GM21723 (cell line): ENCODE measurements around the gene C19orf81.
"Not testable (repeated sequence)": the region's sequence is repeated elsewhere in the genome, so short reads cannot be mapped to it uniquely, and the experiment has no call there.

Experiments
- ATAC-seq: cut with Tn5 transposase; IDR thresholded peaks from one replicate; pipeline ENCODE4 v1.9.1; 2021; ENCODE audit warnings: mild to moderate bottlenecking, moderate library complexity; ENCODE audit not compliant: unreplicated experiment

Gene C19orf81

DNA sequence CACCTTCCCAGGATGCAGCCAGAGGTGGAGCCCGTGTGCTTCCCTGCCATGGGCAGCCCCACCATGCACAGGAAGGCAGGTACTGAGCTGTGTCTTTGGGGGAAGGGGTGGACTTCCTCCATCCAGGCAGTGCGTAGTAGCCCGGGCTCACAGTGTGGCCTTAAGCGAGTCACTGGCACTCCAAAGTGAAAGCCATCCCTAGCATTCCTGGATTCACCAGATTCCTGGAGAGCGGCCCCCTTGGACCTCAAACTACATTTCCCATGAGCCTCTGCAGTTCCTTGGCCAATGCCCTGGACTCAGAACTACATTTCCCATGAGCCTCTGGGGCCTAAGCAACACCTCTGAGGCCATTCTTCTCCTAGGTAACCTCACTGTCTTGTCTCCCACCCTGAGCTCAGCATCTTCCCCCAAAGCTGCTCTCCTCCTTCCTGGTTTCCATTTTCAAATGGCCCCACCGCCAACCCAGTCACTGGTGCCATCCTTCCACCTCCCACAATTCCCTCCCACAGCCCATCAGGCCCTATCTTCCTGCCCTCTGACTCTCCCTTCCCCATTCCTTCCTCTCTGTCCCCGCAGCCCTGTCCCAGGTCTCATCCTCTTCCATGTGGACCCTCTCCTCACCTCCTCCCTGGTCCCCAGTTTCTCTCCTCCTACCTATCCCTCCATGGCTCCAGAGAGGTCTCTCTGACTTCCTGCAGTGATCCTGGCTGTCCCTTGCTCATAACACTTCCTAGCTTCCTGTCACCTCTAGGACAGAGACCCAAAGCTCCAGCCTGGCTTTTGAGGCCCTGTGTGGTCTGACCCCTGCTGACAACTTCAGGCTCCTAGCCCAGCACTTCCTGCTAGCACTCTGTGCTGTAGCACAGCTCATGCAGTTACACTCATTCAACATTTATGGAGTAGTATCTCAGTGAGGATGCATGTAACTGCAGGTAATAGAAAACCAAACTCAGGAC, at the start of gene C19orf81:
Gene C19orf81, plus strand, starts transcription at position 13 of the 959 bp plus-strand sequence. Its CDS starts 0 bp downstream, at position 13.
- ATAC-seq: no peak

GRCh38 chr19:50601407-50602088, 47.7 kb upstream of the C19orf81 start:
- no peak for ATAC-seq

- ATAC-seq: no peak
Observed at GRCh38 chr19:50602089-50602422, 47.2 kb upstream of the C19orf81 start.

GRCh38 chr19:50602496-50602895, 46.7 kb upstream of the C19orf81 start:
- ATAC-seq: no peak

GRCh38 chr19:50602935-50603334, 46.3 kb upstream of the C19orf81 start:
- ATAC-seq: no peak

DNA sequence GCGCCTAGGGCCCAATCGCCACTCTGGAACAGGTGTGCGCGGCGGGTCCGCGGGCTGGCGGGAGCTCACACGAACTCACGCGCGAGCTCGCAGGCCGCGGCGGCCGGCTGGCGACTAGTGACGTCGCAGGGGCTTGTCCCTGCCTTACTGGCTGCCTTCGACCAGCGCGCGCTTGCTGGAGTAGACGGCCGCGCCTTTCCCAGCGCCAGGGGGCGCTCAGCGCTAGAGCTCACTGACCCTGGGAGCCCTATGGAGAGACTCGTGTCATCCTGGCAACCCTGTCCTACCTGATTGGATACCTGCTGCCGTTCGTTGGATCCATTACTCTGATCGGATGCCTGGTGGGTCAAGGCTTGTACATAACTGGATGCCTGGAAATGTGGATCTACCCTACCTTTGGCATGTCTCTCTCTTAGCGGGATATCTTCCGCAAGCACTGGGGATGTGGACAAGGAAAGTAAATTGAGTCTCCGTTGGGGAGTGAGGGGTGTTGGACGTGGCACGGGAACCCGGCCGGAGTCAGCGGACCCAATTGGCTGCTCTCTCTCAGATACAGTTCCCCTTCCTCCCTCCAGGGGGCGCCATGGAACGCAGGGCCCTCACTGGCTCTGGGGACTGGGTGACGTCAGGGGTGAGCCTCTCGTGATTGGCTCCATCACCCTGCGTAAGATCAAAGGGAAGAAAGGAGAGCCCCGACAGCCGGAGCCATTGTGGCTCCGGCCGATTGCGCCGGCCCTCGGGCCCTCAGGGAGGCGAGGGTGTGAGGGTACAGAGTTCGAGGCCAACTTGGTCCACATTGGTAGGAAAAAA, 44.8 kb upstream of the C19orf81 start:
- not testable (repeated sequence) for ATAC-seq

DNA sequence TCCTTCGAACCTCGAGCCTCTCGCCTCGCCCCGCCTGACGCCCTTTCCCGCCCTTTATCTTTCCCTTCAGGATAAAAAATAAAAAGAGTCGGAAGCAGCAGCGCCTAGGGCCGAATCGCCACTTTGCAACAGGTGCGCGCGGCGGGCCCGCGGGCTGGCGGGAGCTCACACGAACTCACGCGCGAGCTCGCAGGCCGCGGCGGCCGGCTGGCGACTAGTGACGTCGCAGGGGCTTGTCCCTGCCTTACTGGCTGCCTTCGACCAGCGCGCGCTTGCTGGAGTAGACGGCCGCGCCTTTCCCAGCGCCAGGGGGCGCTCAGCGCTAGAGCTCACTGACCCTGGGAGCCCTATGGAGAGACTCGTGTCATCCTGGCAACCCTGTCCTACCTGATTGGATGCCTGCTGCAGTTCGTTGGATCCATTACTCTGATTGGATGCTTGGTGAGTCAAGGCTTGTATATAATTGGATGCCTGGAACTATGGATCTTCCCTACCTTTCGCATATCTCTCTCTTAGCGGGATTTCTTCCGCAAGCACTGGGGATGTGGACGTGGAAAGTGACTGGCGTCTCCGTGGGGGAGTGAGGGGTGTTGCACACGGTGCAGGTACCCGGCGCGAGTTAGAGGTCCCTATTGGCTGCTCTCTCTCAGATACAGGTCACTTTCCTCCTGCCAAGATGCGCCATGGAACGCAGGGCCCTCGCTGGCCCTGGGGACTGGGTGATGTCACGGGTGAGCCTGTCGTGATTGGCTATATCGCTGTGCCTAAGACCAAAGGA, 43.0 kb upstream of the C19orf81 start:
- not testable (repeated sequence) for ATAC-seq

GRCh38 chr19:50607388-50607787, 41.9 kb upstream of the C19orf81 start:
- ATAC-seq: no peak

DNA sequence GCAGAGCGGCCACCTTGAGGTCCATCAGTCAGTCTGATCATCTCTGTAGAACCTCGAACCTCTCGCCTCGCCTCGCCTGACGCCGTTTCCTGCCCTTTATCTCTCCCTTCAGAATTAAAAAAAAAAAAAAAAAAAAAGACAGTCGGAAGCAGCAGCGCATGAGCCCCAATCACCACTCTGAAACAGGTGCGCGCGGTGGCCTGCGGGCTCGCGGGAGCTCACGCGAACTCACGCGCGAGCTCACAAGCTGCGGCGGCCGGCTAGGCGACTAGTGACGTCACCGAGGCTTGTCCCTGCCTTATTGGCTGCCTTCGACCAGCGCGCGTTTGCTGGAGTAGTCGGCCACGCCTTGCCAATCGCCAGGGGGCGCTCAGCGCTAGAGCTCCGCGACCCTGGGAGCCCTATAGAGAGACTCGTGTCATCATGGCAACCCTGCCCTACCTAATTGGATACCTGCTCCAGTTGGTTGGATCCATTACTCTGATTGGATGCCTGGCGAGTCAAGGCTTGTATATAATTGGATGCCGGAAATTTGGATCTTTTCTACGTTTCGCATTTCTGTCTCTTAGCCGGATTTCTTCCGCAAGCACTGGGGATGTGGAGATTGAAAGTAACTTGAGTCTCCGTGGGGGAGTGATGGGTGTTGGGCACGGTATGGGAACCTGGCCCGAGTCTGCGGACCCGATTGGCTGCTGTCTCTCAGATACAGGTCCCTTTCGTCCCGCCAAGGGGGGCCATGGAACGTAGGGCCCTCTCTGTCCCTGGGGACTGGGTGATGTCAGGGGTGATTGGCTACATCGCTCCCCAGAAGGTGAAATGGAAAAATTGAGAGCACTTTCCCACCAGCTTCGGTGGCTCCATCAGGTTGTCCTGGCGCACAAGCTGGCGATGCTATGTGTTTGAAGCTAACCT, 41.1 kb upstream of the C19orf81 start:
- no peak for ATAC-seq

DNA sequence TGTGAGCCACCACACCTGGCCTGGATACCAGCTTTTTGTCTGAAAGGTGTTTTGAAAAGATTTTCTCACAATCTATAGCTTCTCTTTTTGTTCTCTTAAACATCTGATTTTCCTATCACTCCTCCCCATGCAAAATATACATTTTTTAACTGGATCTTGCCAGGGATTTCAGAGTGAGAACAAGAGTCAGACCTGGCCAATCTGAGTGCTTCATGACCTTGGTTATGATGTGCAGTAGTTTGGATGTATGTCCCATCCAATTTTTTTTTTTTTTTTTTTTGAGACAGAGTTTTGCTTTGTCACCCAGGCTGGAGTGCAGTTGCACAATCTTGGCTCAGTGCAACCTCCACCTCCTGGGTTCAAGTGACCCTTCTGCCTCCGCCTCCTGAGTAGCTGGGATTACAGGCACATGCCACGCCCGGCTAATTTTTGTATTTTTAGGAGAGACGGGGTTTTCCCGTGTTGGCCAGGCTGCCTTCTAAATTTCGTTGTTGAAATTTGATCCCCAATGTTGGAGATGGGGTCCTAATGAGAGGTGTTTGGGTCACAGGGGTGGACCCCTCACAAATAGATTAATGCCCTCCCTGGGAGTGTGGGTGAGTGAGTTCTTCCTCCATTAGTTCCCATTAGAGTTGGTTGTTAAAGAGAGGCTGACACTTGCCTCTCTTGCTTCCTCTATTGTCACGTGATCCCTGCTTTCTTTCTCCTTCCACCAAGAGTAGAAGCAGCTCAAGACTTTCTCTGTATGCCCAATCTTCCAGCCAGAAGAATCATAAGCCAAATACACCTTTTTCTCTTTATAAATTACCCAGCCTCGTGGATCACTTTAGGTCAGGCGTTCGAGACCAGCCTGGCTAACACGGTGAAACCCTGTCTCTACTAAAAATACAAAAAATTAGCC, 36.5 kb upstream of the C19orf81 start:
- ATAC-seq: not testable (repeated sequence)

DNA sequence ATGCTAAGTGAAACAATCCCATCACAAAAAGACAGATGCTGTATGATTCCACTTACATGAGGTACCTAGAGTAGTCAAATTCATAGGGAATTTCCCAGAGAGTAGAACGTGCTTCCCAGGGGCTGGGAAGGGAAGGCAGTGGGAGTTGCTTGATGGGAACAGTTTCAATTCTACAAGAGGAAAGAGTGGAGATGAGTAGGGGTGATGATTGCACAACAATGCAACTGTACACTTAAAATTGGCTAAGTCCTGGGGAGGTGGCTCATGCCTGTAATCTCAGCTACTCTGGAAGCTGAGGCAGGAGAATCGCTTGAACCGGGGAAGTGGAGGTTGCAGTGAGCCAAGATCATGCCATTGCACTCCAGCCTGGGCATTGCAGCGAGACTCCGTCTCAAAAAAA, 30.9 kb upstream of the C19orf81 start:
- ATAC-seq: not testable (repeated sequence)

- ATAC-seq: not testable (repeated sequence)
Observed at GRCh38 chr19:50619184-50619583, 30.1 kb upstream of the C19orf81 start.

DNA sequence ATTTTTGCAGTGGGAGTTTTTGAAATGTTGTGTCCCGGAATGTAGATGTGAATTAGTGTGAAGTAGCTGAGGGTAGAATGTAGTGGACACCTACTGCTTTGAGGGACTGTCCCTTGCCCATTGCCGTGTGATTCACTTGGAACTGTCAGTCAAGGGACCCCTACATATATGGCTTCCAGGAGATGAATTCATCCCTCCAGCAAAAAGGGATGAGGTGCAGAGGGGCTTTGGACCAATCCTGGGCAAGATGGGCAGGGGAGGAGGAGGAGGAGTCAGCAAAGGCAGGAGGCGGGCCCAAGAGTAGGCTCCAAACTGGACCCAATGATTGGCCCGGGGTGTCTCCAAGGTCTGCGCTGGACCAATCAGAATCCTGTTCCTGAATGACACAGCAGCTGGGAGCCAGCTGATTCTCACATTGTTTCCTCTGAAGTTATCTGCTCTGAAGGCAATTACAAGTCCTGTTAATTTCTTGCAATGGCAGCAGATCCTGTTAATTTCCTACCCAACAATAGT, 28.8 kb upstream of the C19orf81 start:
- not testable (repeated sequence) for ATAC-seq

- ATAC-seq: no peak
Observed at GRCh38 chr19:50624949-50625600, 24.2 kb upstream of the C19orf81 start.

GRCh38 chr19:50626011-50626410, 23.2 kb upstream of the C19orf81 start:
- no peak for ATAC-seq

- no peak for ATAC-seq
Observed at GRCh38 chr19:50626795-50627194, 22.4 kb upstream of the C19orf81 start.

- no peak for ATAC-seq
Observed at GRCh38 chr19:50628146-50628545, 21.1 kb upstream of the C19orf81 start.

DNA sequence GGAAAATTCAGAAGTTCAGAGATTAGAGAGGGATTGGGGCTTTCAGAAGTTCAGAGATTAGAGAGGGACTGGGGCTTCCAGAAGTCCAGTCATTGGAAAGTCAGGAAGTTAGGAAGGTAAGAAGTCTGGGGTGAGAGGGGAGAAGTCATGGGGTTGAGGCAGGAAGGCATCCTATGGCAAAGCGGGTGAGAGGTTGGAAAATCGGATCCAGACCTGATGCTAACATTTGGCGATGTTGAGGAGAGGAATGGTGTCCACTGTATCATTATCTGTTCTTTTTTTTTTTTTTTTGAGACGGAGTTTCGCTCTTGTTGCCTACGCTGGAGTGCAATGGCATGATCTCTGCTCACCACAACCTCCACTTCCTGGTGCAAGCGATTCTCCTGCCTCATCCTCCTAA, 20.7 kb upstream of the C19orf81 start:
- ATAC-seq: no peak
